Measurements from ENCODE around the gene NOVA2.

DNA sequence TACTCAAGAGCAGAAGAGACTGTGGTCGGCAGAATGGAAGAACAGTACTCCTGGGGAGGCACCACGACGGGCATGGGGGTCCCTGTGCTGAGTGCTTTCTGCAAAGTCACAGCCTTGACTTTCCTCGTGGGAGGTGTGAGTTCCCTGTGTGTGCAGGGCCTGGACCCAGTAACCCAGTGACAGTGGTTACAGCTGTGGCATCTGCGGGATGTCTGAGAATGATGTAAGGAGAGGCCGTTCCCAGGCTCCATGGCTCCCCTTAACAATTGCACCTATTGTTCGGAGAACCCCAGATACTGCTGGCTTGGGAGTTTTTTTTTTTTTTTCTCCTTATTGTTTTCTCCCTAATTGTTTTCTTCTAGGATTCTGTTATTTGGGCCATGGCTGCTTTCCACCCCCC lies 54.0 kb downstream of the NOVA2 start:
- TF ChIP-seq, protein P1, sequence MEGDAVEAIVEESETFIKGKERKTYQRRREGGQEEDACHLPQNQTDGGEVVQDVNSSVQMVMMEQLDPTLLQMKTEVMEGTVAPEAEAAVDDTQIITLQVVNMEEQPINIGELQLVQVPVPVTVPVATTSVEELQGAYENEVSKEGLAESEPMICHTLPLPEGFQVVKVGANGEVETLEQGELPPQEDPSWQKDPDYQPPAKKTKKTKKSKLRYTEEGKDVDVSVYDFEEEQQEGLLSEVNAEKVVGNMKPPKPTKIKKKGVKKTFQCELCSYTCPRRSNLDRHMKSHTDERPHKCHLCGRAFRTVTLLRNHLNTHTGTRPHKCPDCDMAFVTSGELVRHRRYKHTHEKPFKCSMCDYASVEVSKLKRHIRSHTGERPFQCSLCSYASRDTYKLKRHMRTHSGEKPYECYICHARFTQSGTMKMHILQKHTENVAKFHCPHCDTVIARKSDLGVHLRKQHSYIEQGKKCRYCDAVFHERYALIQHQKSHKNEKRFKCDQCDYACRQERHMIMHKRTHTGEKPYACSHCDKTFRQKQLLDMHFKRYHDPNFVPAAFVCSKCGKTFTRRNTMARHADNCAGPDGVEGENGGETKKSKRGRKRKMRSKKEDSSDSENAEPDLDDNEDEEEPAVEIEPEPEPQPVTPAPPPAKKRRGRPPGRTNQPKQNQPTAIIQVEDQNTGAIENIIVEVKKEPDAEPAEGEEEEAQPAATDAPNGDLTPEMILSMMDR (conservative IDR thresholded peaks at IDR 0.05): no peak
- no peak for TF ChIP-seq EZH2 (IDR thresholded peaks at IDR 0.05; ENCODE audit: low read depth)
